Stimulated activated CD8-positive, alpha-beta memory T cell treated with anti-CD3 and anti-CD28 coated beads, Interleukin-15, amount 100 ng/mL, for 24 hours (primary cell): ENCODE data around the gene KRT78.
A peak's percentile ranks its signal among the peaks of the same experiment; 100 is the strongest.
"Not testable (repeated sequence)": the region's sequence is repeated elsewhere in the genome, so short reads cannot be mapped to it uniquely, and the experiment has no call there.

Source experiments
- DNase-seq: peaks from one replicate; pipeline ENCODE4 v3.0.0-alpha.2; 2020; ENCODE audit warnings: low read depth

KRT78 gene

DNA sequence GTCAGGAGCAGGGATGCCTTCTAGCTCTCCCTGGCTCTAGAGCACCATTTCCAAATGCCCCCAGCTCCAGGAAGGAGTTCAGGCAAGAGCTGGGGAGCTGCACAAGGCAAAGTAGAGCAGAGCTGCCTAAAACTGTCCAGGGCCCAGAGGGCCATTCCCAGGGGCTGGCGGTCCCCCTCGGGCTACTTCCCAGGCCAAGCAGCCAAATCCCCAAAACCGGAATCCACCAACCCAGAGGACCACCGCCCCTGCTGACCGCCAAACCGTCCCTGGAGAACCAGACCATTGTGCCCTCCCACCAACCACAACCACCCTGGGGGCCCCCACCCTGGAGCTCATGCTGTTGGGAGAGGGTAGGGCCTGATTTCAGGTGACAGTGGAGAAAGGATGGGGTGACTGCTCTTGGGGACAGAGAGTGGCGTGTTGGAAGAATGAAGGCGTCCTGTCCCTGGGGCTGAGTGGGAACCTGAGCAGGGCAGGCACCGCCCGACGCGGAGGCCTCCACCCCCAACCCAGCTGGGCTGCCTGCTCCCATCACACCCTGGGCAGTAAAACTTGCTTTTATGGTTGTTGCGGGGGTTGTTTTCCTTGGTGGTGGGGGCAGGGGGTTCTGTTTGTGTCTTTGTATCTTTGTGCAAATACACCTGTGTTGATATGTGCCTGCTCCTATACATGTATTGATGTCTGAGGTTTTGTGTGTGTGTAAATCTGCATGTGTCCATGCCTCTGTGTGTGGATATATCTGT, 24.0 kb upstream of the KRT78 start:
- DNase-seq, result no peak

DNA sequence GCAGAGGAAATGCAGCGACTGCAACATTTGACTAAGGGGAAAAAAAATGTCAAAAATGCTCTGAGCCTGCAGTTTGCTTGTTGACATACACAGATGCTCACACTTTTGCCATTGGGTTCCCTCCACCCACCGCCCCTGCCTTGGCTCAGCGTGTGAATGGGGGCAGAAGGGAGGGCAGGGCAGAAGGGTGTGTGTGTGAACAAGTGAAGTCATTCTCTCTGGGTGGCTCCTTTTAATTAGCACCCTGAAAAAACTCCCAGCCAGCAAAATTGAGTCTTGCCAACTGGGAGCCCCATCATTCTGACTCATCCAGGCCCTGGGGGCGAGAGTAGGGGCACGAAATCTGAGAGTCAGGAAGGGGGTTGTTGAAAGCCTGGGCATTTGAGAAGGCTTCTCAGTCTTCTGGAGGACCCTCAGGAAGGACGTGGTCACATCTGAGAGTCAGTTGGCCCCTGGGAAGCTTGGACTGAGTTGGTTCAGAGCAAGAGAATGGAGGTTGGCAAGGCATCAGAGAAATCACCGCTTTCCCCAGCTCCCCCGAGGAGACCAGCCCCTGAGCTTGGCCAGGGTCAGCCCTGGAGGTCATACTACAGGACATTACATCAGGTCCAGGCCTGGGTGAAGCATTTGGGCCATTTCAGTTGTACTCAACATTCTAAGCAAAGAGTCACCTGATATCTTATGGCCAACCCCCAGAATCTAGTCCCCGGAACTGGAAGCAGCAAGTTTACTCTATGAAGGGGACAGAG, 22.7 kb upstream of the KRT78 start:
- no peak for DNase-seq

DNA sequence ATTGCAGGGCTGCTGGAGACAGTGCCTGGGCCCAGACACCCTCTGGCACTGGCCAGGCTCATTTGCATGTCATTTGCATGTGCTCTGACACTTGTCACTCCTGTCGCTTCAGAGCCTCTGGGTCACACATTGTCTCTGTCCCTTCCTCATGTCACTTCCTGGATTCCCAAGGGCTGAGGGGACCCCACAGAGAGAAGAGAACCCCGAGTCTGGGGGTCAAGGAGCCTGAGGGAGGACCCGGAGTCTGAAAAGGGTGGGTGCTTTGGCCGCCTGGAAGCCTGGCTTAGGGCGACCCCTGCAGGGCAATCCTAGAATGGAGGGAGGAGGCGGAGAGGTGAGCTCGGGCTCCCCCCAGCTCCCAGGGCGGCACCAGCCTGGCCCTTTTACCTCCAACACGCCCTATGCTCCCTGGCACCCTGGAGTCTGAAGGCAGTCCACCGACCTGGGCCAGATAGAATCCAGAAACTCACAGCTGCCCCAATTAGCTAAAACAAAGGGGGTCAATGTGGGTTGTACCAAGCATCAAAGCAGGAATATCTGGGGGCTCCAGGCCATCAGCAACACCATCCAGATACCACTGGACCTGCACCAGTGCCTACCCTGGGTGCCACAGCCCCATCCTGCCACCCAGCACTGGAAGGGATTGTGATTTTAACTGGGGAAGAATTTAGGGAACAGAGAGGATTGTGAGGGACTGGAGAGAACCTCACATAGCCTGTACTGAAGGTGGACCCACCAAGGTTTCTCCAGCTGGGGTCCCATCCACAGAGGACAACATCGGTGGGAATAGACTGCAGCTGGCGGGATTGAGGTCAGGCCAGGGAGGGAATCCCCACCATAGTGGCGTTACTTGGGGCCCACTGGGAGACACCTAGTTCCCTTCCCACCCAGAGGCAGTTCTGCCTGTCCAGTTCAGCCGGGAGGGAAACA, 21.8 kb upstream of the KRT78 start:
- DNase-seq, result peak; percentile 66

DNA sequence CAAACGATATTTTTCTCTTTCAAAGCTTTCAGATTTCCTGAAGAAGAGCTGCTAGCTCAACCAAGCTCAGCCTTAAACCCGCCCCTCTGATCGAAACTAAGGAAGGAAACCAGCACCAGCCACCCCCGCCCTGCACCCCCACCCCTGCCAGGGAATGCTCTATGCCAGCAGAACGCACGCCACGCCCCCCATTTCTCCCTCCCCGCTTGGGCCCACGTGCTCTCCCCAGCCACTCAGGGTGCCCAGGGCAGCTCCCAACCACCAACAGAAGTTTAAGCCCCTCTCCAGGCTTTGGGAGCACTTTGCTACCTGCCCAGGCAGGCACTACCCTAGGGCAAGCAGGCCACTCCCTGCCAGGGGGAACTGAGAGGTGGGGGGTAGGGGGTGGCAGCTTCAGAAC, 18.8 kb upstream of the KRT78 start:
- DNase-seq, result no peak

DNA sequence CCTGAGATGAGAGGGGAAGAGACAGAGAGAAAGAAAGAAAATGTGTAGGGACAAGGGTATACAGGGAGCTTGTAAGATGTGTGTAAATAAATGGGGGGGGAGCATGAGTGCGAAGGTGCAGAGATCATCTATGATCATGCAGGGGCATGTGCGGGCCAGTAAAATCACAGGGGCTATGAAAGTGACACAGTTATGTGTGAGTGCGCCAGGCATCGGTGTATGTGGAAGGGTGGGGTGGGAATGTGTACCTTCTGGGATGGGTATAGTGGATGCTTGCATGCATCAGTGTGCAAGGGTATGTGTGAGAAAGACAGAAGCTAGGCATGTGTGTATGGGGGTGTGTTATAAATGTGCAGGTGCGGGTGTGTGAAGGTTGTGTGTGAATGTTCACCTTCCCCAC, 18.4 kb upstream of the KRT78 start:
- DNase-seq, result no peak

DNA sequence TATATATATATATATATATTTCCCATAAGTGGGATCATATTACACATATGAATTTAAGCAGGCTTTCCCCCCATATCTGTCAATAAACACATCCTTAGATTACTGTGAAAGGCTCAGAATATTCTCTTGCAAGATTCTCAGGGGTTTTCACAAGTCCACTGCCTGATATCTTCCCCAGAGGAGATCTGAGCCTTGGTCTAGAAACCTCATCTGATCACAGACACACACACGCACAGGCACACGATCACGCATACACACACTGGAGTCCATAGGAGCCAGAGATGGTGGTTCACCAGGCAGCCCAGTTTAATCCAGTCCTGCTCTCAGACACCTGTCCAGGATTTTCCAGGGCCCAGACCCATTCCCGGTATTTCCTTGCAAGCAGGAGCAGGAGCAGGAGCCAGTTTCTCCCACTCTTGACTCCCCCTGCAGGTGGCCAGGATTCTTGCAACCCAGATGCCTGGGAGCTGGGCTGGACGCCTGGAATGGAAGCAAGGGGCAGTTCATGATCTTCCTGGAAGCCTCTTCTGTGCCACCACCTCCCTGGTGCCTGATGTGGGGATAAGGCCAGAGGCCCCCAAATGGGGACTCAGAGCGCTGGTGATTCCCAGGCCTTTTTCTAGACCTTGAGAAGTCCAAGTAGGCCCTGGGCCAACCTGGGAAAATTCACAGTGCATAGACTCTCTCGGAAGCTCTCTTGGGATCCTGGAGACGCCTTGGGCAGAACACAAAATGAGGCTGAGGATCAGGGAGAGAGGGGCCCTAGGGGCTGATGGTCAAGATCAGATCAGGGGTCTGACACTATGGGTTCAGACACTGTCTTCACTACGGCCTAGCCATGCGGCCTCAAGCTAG, 16.5 kb upstream of the KRT78 start:
- no peak for DNase-seq

DNA sequence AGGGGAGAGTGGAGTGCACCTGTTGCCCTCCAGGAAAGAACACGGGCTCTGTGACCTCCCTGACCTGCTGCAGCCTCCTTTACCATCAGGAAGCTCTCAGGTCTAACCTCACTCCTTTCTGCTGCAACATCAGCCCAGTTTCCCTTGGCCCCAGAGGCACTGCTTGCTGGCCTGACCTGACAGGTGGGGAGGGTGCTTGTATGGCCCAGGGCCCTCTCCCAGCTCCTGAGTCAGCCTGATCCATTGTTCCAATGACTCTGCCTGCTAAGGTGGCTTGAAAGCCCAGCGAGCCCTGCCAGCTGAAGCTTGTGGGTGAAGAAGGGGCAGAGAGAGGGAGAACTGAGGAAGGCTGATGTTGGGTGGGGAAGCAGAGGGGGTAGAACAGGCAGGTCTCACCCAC, 13.2 kb upstream of the KRT78 start:
- DNase-seq, result no peak

DNA sequence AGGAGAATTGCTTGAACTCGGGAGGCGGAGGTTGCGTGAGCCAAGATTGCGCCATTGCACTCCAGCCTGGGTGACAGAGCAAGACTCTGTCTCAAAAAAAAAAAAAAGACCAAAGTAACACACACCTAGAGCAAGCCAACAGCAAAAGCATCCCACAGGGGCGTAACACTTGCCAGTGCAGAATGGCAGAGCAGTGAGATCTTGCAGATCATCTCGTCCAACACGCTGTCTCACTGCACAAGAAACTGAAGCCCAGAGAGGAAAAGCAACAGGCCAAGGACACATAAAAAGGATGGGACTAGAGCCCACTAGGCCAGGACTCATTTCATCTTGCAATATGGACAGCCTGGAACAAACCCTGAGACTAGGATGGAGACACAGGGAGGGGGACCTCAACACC, 12.7 kb upstream of the KRT78 start:
- no peak for DNase-seq

DNA sequence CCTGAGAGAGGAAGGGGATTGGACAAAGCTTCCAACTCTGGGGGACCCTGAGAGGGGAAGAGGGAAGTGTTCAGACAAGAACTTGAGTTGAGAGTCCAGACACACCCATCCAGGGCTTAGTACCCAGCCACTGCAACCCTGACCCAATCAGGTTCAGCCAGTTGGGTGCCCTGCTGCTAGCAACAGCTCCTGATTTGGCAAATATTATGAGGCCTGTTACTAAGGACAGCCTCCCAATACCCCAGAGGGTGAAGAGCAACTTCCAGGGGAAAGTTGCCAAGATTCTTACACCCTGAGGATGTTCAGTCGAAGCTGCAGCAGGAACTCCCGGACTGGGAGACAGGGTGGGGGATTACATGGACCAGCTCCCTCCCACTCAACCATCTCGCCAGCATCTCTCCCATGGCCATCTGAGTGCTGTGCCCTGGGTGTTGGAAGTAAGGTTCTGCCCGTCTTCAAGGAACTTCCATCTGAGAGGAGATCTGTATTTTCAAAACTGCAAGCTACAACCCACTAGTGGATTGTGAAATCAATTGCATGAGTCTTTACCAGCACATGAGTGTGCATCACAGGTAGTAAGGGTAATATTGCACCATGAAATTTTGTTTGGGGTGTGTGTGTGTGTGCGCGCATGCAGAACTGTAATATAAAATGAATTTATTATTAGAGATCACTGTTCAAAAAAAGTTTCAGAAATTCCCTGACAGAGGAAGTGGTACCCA, 11.5 kb upstream of the KRT78 start:
- no peak for DNase-seq

DNA sequence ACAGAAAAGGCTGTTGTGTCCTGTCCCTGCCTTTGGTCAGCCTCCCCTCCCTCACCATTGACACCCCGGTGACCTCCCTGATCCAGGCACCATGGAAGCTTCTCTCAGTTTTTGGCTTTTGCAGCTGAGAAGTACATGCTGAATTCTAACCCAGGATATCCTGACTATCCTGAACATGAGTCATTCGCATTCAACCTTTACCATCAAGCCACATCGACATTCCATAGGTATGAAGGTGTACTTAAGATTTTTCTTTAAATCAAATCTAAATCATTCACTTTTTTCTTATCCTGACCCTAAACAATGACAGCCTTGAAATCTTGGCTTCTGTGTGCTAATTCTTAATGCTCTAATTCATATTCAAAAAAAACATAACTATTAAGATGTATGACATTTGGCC, 8.7 kb upstream of the KRT78 start:
- no peak for DNase-seq

DNA sequence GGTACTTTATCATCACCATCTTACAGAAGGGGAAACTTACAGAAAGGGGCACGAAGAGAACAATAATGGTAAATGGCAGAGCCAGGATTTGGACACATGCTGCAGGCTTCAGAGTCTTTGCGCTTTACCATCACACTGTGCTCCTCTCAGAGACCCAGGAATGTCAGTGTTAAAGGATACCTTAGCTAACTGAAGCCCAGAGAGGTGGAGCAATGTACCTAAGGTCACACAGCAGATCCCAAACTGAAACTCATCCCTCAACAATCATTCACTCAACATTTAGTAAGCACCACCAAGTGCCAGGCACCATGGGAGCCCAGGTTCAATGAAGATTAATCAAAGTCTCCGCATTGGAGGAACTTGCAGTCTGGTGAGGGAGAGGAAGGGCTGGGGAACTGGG, 8.0 kb upstream of the KRT78 start:
- DNase-seq, result no peak

DNA sequence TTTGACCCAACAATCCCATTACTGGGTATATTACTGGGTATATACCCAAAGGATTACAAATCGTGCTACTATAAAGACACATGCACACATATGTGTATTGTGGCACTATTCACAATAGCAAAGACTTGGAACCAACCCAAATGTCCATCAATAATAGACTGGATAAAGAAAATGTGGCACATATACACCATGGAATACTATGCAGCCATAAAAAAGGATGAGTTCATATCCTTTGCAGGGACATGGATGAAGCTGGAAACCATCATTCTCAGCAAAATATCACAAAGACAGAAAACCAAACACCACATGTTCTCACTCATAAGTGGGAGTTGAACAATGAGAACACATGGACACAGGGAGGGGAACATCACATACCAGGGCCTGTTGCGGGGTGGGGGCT, 7.3 kb upstream of the KRT78 start:
- not testable (repeated sequence) for DNase-seq

DNA sequence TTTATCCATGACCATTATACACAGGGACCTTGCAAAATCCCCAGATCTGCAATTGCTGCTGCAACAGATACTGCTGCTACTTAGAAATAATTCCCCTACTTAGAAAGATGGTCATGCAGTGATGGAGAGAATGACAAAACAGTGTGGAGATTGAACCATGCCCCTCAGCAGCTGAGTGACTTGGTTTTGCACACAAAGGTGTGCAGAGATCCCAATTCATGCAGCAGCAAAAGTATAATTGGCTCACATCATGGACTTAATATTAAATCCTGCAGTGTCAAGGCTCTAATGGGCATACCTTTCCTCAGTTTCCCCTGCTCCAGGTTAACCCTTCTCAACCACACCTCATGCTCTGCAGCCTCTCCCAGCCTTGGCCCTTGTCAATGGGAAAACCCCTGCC, 3.0 kb upstream of the KRT78 start:
- DNase-seq, result no peak

DNA sequence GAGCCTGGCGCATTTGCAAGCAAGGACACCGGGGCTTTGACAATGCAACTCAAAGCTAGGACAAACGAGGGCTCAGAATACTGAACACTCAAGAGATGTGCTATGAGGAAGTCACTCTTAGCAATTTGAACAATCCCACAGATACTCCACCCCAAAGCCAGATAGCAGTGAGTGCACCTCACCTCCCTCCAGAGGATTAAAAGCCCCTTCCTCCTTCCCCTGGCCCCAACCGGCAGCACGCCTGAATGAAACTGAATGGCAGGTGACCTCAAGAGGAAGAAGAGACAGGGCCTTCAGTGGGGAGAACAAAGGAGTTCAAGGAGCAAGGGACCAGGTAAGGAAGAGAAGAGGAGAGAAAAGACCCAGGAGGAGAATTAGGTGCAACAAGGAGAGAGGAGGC, 1.9 kb upstream of the KRT78 start:
- no peak for DNase-seq

DNA sequence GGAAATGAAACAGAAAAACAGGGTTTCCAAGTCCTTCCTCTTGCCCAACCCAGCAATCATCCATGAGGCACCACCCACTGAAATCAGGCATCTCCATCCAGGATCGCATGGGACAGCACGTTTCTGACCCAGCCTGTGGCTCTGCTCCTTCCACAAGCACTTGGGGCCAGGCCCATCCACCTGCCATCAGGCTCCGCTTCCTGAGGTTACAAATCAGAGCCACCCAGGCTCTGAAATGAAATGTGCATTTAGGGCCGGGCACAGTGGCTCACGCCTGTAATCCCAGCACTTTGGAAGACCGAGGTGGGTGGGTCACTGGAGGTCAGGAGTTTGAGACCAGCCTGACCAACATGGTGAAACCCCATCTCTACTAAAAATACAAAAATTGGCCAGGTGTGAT, 717 bp upstream of the KRT78 start:
- DNase-seq, result no peak

DNA sequence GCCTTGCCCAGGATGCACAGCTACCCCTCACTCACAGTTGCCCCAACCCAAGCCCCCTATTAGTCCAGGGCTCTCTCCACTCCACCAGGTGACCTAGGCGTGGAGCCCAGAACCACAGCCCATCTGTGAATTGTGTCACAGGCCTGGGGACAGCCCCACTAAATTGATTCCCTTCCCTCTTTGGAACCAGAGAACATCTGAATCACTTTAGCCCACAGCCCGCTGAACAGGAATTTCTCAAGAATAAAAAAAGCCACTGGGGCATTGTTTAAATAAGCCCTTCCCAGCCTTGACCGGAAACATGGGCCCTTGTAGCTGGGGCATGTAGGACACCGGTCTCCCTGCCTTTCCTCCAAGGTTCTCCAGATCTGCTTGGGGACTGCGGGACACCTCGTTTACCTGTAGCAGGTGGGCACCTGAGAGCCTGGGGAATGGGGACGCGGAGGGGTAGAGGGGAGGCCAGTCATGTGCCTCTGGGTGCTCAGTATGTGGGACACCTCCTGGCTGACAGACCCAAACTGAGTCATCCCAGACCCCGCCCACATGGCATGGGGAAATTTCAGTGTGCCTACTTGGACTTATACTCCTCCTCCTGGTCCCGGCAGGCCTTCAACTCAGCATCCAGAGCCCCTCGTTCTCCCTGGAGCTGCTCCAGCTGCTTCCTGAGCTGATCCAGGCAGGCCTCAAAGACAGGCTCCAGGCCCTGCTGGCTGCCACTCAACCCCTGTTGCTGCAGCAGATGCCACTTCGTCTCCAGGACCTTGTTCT, 1.3 kb downstream of the KRT78 start:
- no peak for DNase-seq

DNA sequence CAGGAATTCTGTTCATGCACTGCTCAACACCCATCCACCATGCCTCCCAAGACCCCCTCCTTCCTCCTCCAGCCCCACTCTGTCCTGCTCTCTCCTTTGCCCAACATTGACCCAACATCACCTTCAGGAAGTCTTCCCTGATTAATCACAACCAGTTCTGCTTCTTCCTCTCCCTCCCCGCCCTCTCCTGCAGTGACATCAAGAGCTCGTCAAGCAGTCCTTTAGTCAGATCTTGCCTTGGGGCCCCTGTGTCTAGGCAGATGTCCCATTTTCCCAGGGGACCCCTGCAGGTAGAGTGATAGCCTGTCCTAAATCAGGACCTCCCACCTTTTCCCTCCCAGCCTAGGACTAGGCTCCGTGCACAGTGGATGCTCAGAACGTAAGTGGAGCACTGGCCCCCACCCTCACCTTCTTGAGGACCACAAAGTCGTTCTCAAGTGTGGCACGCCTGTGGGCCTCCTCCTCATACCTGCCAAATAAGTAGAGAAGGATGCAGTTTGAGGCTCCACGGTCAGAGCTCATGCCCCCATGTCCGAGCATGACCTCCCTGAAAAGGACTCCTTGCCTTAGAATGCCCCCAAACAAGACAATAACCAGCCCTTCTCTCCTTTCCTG, 2.3 kb downstream of the KRT78 start:
- DNase-seq, result no peak

DNA sequence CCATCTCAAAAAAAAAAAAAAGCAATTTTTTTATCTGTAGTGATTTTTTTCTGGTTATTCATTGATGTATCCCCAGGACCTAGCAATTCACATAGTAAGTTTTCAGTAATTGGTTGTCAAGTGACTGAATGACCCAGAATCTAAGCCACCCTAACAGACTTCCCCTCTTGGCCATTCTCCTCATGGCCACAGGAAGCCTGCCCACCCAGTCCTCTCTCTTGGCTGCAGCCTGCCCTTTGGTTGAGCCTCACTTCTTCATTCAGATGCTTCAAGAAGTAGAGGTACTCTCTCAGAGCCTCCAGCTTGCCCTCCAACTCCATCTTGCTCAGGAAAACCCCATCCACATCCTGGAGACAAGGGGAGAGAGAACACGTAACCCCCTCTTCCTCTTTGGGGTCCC, 2.8 kb downstream of the KRT78 start:
- no peak for DNase-seq

DNA sequence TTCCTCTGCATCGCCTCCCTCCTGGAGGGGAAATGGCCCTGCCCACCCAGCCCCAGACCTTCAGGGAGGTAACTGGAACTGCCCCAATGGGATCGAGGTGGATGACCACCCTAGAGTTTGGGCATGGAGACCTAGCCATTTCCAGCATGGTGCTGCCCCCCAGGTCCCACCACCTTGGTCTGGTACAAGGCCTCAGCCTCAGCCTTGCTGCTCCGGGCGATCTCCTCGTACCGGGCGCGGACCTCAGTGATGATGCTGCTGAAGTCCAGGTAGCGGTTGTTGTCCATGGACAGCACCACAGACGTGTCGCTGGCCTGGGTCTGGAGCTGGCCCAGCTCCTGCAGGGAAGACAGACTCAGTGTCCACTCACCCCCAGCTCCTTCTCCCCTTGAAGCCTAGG, 4.4 kb downstream of the KRT78 start:
- DNase-seq, result no peak
